GM12892 (cell line): ENCODE measurements around the gene SHISA6.

Source experiments
- POLR2A ChIP-seq: IDR thresholded peaks from 2 replicates; pipeline ENCODE4 v1.6.1; 2011; ENCODE audit warnings: low read depth, low read length, control low read depth
- POLR2AphosphoS5 ChIP-seq: IDR thresholded peaks from 2 replicates; pipeline ENCODE4 v1.6.1; 2011; ENCODE audit warnings: low read depth, low read length, control low read depth
- TAF1 ChIP-seq: IDR thresholded peaks from 2 replicates; pipeline ENCODE4 v1.6.1; 2011; ENCODE audit warnings: low read depth, mild to moderate bottlenecking, control low read depth, low read length, borderline replicate concordance

DNA sequence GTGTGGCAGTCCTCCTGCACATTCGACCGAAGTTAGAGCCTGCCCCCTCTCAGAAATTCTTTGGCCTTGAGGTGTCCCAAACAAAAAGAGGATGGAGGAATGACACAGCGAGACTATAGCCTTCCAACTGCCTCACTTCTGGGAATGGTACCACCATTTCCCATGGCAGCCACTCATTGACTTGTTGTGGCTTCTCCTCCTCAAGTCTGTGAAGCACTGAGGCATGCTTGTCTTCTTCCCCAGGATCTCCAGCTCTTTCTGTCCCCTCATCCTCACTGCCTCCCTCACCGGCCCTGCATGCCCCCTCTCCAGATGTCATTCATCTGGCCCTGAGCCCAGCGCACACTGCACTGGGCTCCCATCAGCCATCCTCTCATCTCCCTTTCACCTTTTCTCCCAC is 313.5 kb downstream of the SHISA6 start:
- TF ChIP-seq POLR2AphosphoS5 (no peak), POLR2A (no peak), TAF1 (no peak)
